ENCODE measurements around the gene DLX5.

DLX5 gene

GRCh38 chr7:96993980-96994379 lies 30.7 kb downstream of the DLX5 start:
- WGBS (ENCODE audit: insufficient coverage), result no CpG with 5 or more reads among the region's 1 CpG
- Histone ChIP-seq H3K27ac (ENCODE audit: insufficient read depth in 1 of 2, low read depth in 1 of 2, low read length in 2 of 2, poor library complexity in 1 of 2, severe bottlenecking in 2 of 2) (no peak overlapping the region), H3K4me1 (ENCODE audit: control extremely low read depth in 1 of 4, control insufficient read depth in 4 of 4, insufficient read depth in 4 of 4, low read length in 3 of 4) (no peaks in the 10 kb centered on the region), H3K36me3 (ENCODE audit: control insufficient read depth in 4 of 4, insufficient read depth in 4 of 4, low read length in 3 of 4) (no peaks in the 10 kb centered on the region), H3K27me3 (replicated peaks in 2 of 5; ENCODE audit: control insufficient read depth in 4 of 5, insufficient read depth in 5 of 5, low read length in 4 of 5) (peaks cover 25 to 98% (median 68%) of the 10 kb centered on the region in 5 experiments), H3K9me3 (ENCODE audit: control extremely low read depth in 1 of 5, control insufficient read depth in 4 of 5, insufficient read depth in 2 of 5, low read depth in 1 of 5, low read length in 4 of 5) (peaks cover 0 to 12% (median 3%) of the 10 kb centered on the region in 5 experiments), H3K4me3 (ENCODE audit: control insufficient read depth in 1 of 7, extremely low read depth in 1 of 7, insufficient read depth in 4 of 7, low read depth in 2 of 7, low read length in 6 of 7) (no peak overlapping the region)
- DNase-seq, result peak in 1 of 3 donors; percentile 2
- ChIA-PET CTCF (interaction anchor here (0.6 kb wide), 1 partner anchor 20 kb away, joined by 3 read pairs; no protein-coding TSS in a partner anchor), POLR2A (no interaction called here)

GRCh38 chr7:96993094-96993865 lies 31.4 kb downstream of the DLX5 start:
- H3K9me3 ChIP-seq (ENCODE audit: control extremely low read depth in 1 of 5, control insufficient read depth in 4 of 5, insufficient read depth in 2 of 5, low read depth in 1 of 5, low read length in 4 of 5), result peaks cover 0 to 12% (median 3%) of the 10 kb centered on the region in 5 experiments
- 18% methylated on average over 15 of the region's 27 CpGs for WGBS (ENCODE audit: insufficient coverage)
- H3K36me3 ChIP-seq (ENCODE audit: control insufficient read depth in 4 of 4, insufficient read depth in 4 of 4, low read length in 3 of 4), result no peaks in the 10 kb centered on the region
- peak in 2 of 3 donors; percentile 40 to 58 for DNase-seq
- no peaks in the 10 kb centered on the region for H3K4me1 ChIP-seq (ENCODE audit: control extremely low read depth in 1 of 4, control insufficient read depth in 4 of 4, insufficient read depth in 4 of 4, low read length in 3 of 4)
- ChIA-PET POLR2A (no interaction called here), CTCF (interaction anchor here (0.6 kb wide), 1 partner anchor 21 kb away, joined by 3 read pairs; no protein-coding TSS in a partner anchor)
- H3K27me3 ChIP-seq (replicated peaks in 2 of 5; ENCODE audit: control insufficient read depth in 4 of 5, insufficient read depth in 5 of 5, low read length in 4 of 5), result peaks cover 31 to 98% (median 72%) of the 10 kb centered on the region in 5 experiments
- H3K4me3 ChIP-seq (ENCODE audit: control insufficient read depth in 1 of 7, extremely low read depth in 1 of 7, insufficient read depth in 4 of 7, low read depth in 2 of 7, low read length in 6 of 7), result no peak overlapping the region
- no peak overlapping the region for H3K27ac ChIP-seq (ENCODE audit: insufficient read depth in 1 of 2, low read depth in 1 of 2, low read length in 2 of 2, poor library complexity in 1 of 2, severe bottlenecking in 2 of 2)

DNA sequence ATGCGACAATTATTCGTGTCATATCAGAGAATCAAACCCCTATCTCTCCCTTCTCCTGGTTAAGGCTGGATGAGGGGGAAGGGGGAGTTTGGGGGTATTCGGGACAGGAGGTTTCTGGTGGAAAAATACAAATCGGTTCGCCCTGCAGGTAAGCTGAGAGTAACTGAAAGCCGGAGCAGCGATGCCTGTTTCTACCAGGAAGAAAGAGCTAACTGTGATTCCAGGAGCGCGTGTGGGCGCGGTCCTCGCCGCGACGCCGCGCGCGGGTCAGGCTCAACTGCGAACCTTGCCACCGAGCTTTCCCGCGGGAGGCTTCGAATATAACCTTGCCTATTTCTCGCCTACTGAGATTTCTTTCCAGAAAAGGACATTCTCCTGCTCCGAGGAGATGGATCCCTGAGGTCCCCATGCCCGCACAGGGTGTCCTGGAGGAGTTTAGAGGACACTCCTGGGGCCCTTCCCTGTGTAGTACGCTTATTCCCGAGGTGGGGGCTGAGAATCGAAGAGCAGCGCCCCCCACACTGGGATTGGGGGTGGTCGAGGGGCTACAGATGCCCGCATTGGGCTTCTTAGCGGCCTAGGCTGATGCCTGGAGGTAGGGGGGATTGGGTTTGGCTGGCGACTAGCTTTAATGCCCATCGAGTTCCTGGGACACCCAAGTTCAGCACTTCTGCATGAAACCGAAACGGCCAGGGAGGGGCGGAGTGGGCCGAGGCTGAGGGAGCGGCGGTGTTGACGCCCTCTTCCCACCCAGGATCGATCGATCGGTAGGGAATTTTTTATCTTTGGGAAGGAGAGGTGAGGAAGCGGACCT lies 32.2 kb downstream of the DLX5 start:
- Histone ChIP-seq H3K4me3 (ENCODE audit: control insufficient read depth in 1 of 7, extremely low read depth in 1 of 7, insufficient read depth in 4 of 7, low read depth in 2 of 7, low read length in 6 of 7) (no peak overlapping the region), H3K36me3 (ENCODE audit: control insufficient read depth in 4 of 4, insufficient read depth in 4 of 4, low read length in 3 of 4) (no peaks in the 10 kb centered on the region), H3K9me3 (ENCODE audit: control extremely low read depth in 1 of 5, control insufficient read depth in 4 of 5, insufficient read depth in 2 of 5, low read depth in 1 of 5, low read length in 4 of 5) (peaks cover 0 to 12% (median 3%) of the 10 kb centered on the region in 5 experiments), H3K27me3 (replicated peaks in 2 of 5; ENCODE audit: control insufficient read depth in 4 of 5, insufficient read depth in 5 of 5, low read length in 4 of 5) (peaks cover 33 to 97% (median 66%) of the 10 kb centered on the region in 5 experiments), H3K4me1 (ENCODE audit: control extremely low read depth in 1 of 4, control insufficient read depth in 4 of 4, insufficient read depth in 4 of 4, low read length in 3 of 4) (no peaks in the 10 kb centered on the region), H3K27ac (ENCODE audit: insufficient read depth in 1 of 2, low read depth in 1 of 2, low read length in 2 of 2, poor library complexity in 1 of 2, severe bottlenecking in 2 of 2) (no peak overlapping the region)
- ChIA-PET CTCF (no interaction called here), POLR2A (no interaction called here)
- WGBS (ENCODE audit: insufficient coverage), result 13% methylated on average over 41 of the region's 47 CpGs
- peak in 1 of 3 donors; percentile 4 for DNase-seq

DNA sequence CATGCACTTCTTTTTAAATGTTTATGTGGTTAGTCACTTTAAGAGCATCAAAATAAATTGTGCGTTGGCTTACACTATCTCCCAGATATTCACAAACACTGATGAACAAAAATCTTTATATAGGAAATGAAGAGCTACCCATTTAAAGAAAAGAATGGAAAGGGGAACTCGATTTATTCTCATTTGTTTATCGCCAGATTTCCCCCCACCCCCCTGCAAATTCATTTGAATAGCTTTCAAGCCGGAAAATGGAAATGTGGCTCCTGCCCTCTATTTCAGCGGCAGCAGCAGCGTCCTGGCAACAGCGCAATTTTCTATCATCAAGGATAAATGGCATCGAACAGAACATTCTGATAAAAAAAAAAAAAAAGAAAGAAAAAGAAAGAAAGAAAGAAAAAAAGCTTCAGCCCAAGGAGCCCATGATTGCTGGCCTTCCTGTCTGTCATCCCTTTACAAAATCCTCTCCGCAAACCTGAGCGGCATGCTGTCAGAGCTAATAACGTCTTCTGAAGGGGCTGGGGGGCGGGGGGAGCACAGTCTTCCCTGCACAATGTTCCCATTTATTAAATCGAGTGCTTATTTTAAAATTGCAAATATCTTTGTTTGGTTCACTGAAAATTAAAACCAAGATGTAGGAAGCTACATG lies 33.0 kb downstream of the DLX5 start:
- Histone ChIP-seq H3K9me3 (ENCODE audit: control extremely low read depth in 1 of 5, control insufficient read depth in 4 of 5, insufficient read depth in 2 of 5, low read depth in 1 of 5, low read length in 4 of 5) (peaks cover 0 to 12% (median 3%) of the 10 kb centered on the region in 5 experiments), H3K4me1 (ENCODE audit: control extremely low read depth in 1 of 4, control insufficient read depth in 4 of 4, insufficient read depth in 4 of 4, low read length in 3 of 4) (no peaks in the 10 kb centered on the region), H3K27me3 (replicated peaks in 2 of 5; ENCODE audit: control insufficient read depth in 4 of 5, insufficient read depth in 5 of 5, low read length in 4 of 5) (peaks cover 37 to 97% (median 64%) of the 10 kb centered on the region in 5 experiments), H3K27ac (ENCODE audit: insufficient read depth in 1 of 2, low read depth in 1 of 2, low read length in 2 of 2, poor library complexity in 1 of 2, severe bottlenecking in 2 of 2) (no peak overlapping the region), H3K36me3 (ENCODE audit: control insufficient read depth in 4 of 4, insufficient read depth in 4 of 4, low read length in 3 of 4) (no peaks in the 10 kb centered on the region), H3K4me3 (ENCODE audit: control insufficient read depth in 1 of 7, extremely low read depth in 1 of 7, insufficient read depth in 4 of 7, low read depth in 2 of 7, low read length in 6 of 7) (no peak overlapping the region)
- ChIA-PET CTCF (no interaction called here), POLR2A (no interaction called here)
- no peak for DNase-seq
- no CpG with 5 or more reads among the region's 13 CpGs for WGBS (ENCODE audit: insufficient coverage)

DNA sequence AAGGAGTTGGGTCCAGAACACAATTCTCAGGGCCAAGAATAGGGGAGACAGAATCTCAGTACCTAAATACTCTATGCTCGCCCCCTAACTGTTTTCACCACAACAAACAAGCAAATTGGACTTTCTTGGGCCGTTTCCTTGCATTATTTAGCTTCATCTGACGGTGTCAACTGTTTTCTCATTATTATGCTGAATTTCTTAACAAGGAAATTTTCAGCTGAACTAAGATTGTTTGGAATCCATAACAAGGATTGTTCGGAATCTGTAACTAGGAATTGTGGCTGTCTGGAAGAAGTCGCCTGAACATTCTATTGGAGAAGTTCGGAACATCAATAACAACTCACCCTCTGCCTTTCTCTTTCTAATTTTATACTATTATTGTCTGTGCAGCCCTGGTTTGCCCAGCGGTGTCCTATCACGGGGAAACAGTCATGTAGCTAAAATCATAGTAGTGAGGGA lies 34.7 kb downstream of the DLX5 start:
- no peaks in the 10 kb centered on the region for H3K4me1 ChIP-seq (ENCODE audit: control extremely low read depth in 1 of 4, control insufficient read depth in 4 of 4, insufficient read depth in 4 of 4, low read length in 3 of 4)
- H3K4me3 ChIP-seq (ENCODE audit: control insufficient read depth in 1 of 7, extremely low read depth in 1 of 7, insufficient read depth in 4 of 7, low read depth in 2 of 7, low read length in 6 of 7), result no peak overlapping the region
- DNase-seq, result no peak
- H3K9me3 ChIP-seq (ENCODE audit: control extremely low read depth in 1 of 5, control insufficient read depth in 4 of 5, insufficient read depth in 2 of 5, low read depth in 1 of 5, low read length in 4 of 5), result peaks cover 0 to 12% (median 4%) of the 10 kb centered on the region in 5 experiments
- H3K36me3 ChIP-seq (ENCODE audit: control insufficient read depth in 4 of 4, insufficient read depth in 4 of 4, low read length in 3 of 4), result no peaks in the 10 kb centered on the region
- no peak overlapping the region for H3K27ac ChIP-seq (ENCODE audit: insufficient read depth in 1 of 2, low read depth in 1 of 2, low read length in 2 of 2, poor library complexity in 1 of 2, severe bottlenecking in 2 of 2)
- CTCF ChIA-PET, result interaction anchor here (1.5 to 3.2 kb wide), 2 partner anchors 37 to 38 kb away, joined by 4 to 9 read pairs; no protein-coding TSS in a partner anchor
- WGBS (ENCODE audit: insufficient coverage), result 26% methylated on average over 3 of the region's 8 CpGs
- POLR2A ChIA-PET, result interaction anchor here (1.1 kb wide), 1 partner anchor 9 kb away, joined by 4 read pairs; no protein-coding TSS in a partner anchor
- peaks cover 40 to 97% (median 53%) of the 10 kb centered on the region in 5 experiments for H3K27me3 ChIP-seq (replicated peaks in 2 of 5; ENCODE audit: control insufficient read depth in 4 of 5, insufficient read depth in 5 of 5, low read length in 4 of 5)

DNA sequence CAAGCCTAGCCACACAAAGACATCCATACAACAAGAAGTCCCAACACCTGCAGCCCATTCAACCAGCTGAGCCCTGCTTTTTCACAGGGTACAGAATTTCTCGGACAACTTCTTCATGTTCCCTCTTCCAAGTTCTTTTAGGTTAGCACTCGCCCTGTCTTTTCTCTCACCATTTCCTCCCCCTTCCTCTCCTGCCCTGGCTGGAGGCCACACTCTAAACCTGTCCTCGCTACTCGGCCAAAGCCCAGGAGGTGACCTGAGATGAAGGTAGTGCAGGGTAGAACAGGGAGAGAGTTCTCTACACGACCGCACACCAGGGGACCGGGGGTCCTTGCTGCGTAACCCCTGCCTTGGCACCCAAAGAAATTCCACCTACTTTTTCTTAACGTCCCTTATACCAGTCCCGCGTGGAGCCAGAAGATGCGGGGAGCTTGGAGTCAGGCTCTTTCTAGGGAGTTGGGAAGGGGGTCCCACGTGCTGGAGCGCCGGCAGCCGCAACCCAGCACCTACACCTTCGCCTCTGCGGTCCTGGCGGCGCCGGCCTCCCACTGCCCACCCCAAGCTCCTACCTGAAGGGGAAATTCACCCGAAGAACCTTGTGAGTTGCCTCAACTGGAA lies 35.3 kb downstream of the DLX5 start:
- ChIA-PET CTCF (interaction anchor here (1.5 to 3.2 kb wide), 2 partner anchors 37 to 38 kb away, joined by 4 to 9 read pairs; no protein-coding TSS in a partner anchor), POLR2A (interaction anchor here (1.1 kb wide), 1 partner anchor 10 kb away, joined by 4 read pairs; no protein-coding TSS in a partner anchor)
- H3K4me3 ChIP-seq (ENCODE audit: control insufficient read depth in 1 of 7, extremely low read depth in 1 of 7, insufficient read depth in 4 of 7, low read depth in 2 of 7, low read length in 6 of 7), result no peak overlapping the region
- H3K9me3 ChIP-seq (ENCODE audit: control extremely low read depth in 1 of 5, control insufficient read depth in 4 of 5, insufficient read depth in 2 of 5, low read depth in 1 of 5, low read length in 4 of 5), result peaks cover 0 to 12% (median 1%) of the 10 kb centered on the region in 5 experiments
- no peaks in the 10 kb centered on the region for H3K36me3 ChIP-seq (ENCODE audit: control insufficient read depth in 4 of 4, insufficient read depth in 4 of 4, low read length in 3 of 4)
- peaks cover 41 to 91% (median 51%) of the 10 kb centered on the region in 5 experiments for H3K27me3 ChIP-seq (replicated peaks in 2 of 5; ENCODE audit: control insufficient read depth in 4 of 5, insufficient read depth in 5 of 5, low read length in 4 of 5)
- H3K27ac ChIP-seq (ENCODE audit: insufficient read depth in 1 of 2, low read depth in 1 of 2, low read length in 2 of 2, poor library complexity in 1 of 2, severe bottlenecking in 2 of 2), result no peak overlapping the region
- no peak for DNase-seq
- WGBS (ENCODE audit: insufficient coverage), result 7% methylated on average over 5 of the region's 22 CpGs
- no peaks in the 10 kb centered on the region for H3K4me1 ChIP-seq (ENCODE audit: control extremely low read depth in 1 of 4, control insufficient read depth in 4 of 4, insufficient read depth in 4 of 4, low read length in 3 of 4)

All from common myeloid progenitor, CD34-positive (primary cell).